SU-DHL-6 (cell line): ENCODE results near the gene OGDH.

Experiments
- H2AFZ ChIP-seq: fragments of 200-600 bp; sonication (generic); 2 replicates; pipeline ENCODE4 v1.6.1; 2014; ENCODE audit warnings: low read depth, mild to moderate bottlenecking, moderate library complexity, mixed read lengths, antibody characterized with exemption, low read length; ENCODE audit not compliant: severe bottlenecking
- H3F3A ChIP-seq: fragments of 200-600 bp; shearing (Covaris generic); 2 replicates; pipeline ENCODE4 v1.6.0; 2016; ENCODE audit warnings: antibody characterized with exemption, mild to moderate bottlenecking; ENCODE audit not compliant: insufficient read depth
- H3K27ac ChIP-seq: fragments of 200-600 bp; sonication (generic); 2 replicates; pipeline ENCODE4 v1.5.1; 2016; ENCODE audit warnings: low read depth, mild to moderate bottlenecking, low read length, moderate library complexity, mixed read lengths
- H3K27me3 ChIP-seq: fragments of 200-600 bp; sonication (generic), shearing (Covaris generic); 2 replicates; pipeline ENCODE4 v1.6.0; 2014; ENCODE audit warnings: mild to moderate bottlenecking, low read length
- H3K36me3 ChIP-seq: fragments of 200-600 bp; sonication (generic); 2 replicates; pipeline ENCODE4 v1.6.1; 2014; ENCODE audit warnings: mild to moderate bottlenecking, low read length, mixed read lengths
- H3K4me2 ChIP-seq: fragments of 300-600, 200-600 bp; shearing (Covaris generic), sonication (generic); 2 replicates; pipeline ENCODE4 v1.6.0; 2014; ENCODE audit warnings: low read length, low read depth, mild to moderate bottlenecking; ENCODE audit not compliant: poor library complexity, severe bottlenecking
- H3K4me3 ChIP-seq: fragments of 200-600 bp; sonication (generic); 2 replicates; pipeline ENCODE4 v1.5.1; 2014; ENCODE audit warnings: antibody characterized with exemption, low read length, mild to moderate bottlenecking, mixed read lengths; ENCODE audit not compliant: insufficient read depth, poor library complexity, severe bottlenecking
- H3K79me2 ChIP-seq: fragments of 200-600 bp; sonication (generic); 2 replicates; pipeline ENCODE4 v1.6.1; 2014; ENCODE audit warnings: mild to moderate bottlenecking, low read length, moderate library complexity; ENCODE audit not compliant: insufficient read depth
- H3K9ac ChIP-seq: fragments of 200-600 bp; sonication (generic); 2 replicates; pipeline ENCODE4 v1.7.0; 2014; ENCODE audit warnings: mild to moderate bottlenecking, low read length
- H3K9me2 ChIP-seq: fragments of 200-600 bp; sonication (generic); replicated peaks from 2 replicates; pipeline ENCODE4 v1.6.1; 2014; ENCODE audit warnings: low read length; ENCODE audit not compliant: insufficient read depth
- H3K9me3 ChIP-seq: fragments of 200-600 bp; sonication (generic); 2 replicates; pipeline ENCODE4 v1.6.1; 2014; ENCODE audit warnings: low read length, mixed read lengths; ENCODE audit not compliant: insufficient read depth
- H4K20me1 ChIP-seq: fragments of 200-600 bp; sonication (generic); 2 replicates; pipeline ENCODE4 v1.6.1; 2014; ENCODE audit warnings: low read depth, mild to moderate bottlenecking, antibody characterized with exemption, low read length, moderate library complexity, mixed read lengths
- CTCF ChIP-seq: fragments of 200-600 bp; sonication (generic); IDR thresholded peaks from one replicate; pipeline ENCODE4 v1.5.1; 2017; ENCODE audit warnings: antibody characterized with exemption, mild to moderate bottlenecking, low read length, moderate library complexity; ENCODE audit not compliant: insufficient read depth, poor library complexity, severe bottlenecking
- EZH2phosphoT487 ChIP-seq: fragments of 200-600 bp; sonication (generic), shearing (Covaris generic); conservative IDR thresholded peaks from 2 replicates; pipeline ENCODE4 v1.6.1; 2018; ENCODE audit warnings: mild to moderate bottlenecking, antibody characterized with exemption, low read length, moderate library complexity, mixed read lengths

The OGDH gene

GRCh38 chr7:44566680-44567079 lies 39.7 kb upstream of the OGDH start:
- 0 out of 2 replicates have a peak, but pooled peaks cover 3% of the 10 kb centered on the region for H3F3A ChIP-seq
- H3K27me3 ChIP-seq = no peaks in the 10 kb centered on the region
- H3K4me3 ChIP-seq = no peak overlapping the region
- H3K36me3 ChIP-seq = peaks cover 20% of the 10 kb centered on the region
- H3K9me3 ChIP-seq = no peaks in the 10 kb centered on the region
- H4K20me1 ChIP-seq = no peaks in the 10 kb centered on the region; the same call in 1 of the 2 replicates
- H3K79me2 ChIP-seq = peaks cover 5% of the 10 kb centered on the region; the same call in 1 of the 2 replicates
- TF ChIP-seq EZH2phosphoT487 = no peak
- H3K9ac ChIP-seq = no peak overlapping the region
- no peak overlapping the region for H2AFZ ChIP-seq
- H3K4me2 ChIP-seq = no peak overlapping the region
- H3K27ac ChIP-seq = no peak overlapping the region
- H3K9me2 ChIP-seq = no peaks in the 10 kb centered on the region

- H3K27ac ChIP-seq = no peak overlapping the region
- no peaks in the 10 kb centered on the region; the same call in 1 of the 2 replicates for H4K20me1 ChIP-seq
- 0 out of 2 replicates have a peak, but pooled peaks cover 3% of the 10 kb centered on the region for H3F3A ChIP-seq
- H3K4me2 ChIP-seq = no peak overlapping the region
- no peaks in the 10 kb centered on the region for H3K27me3 ChIP-seq
- no peak overlapping the region for H3K4me3 ChIP-seq
- H2AFZ ChIP-seq = no peak overlapping the region
- no peaks in the 10 kb centered on the region for H3K9me2 ChIP-seq
- H3K9ac ChIP-seq = no peak overlapping the region
- TF ChIP-seq CTCF (no peak), EZH2phosphoT487 (no peak)
- peaks cover 28% of the 10 kb centered on the region for H3K36me3 ChIP-seq
- H3K79me2 ChIP-seq = peaks cover 17% of the 10 kb centered on the region
- H3K9me3 ChIP-seq = no peaks in the 10 kb centered on the region
Measured at GRCh38 chr7:44567884-44568283, 38.5 kb upstream of the OGDH start.

- Histone ChIP-seq H3F3A (0 out of 2 replicates have a peak, but pooled peaks cover 3% of the 10 kb centered on the region), H3K36me3 (peaks cover 28% of the 10 kb centered on the region)
Measured at GRCh38 chr7:44568771-44569560, 37.5 kb upstream of the OGDH start.

More at GRCh38 chr7:44568771-44569560, 37.5 kb upstream of the OGDH start:
- no peaks in the 10 kb centered on the region for H3K27me3 ChIP-seq
- H3K27ac ChIP-seq = no peak overlapping the region
- no peak overlapping the region for H3K4me2 ChIP-seq
- H3K9me2 ChIP-seq = no peaks in the 10 kb centered on the region
- H3K79me2 ChIP-seq = peaks cover 27% of the 10 kb centered on the region
- no peaks in the 10 kb centered on the region; the same call in 1 of the 2 replicates for H4K20me1 ChIP-seq
- no peak overlapping the region for H2AFZ ChIP-seq
- no peak overlapping the region for H3K9ac ChIP-seq
- TF ChIP-seq CTCF (no peak), EZH2phosphoT487 (no peak)
- no peaks in the 10 kb centered on the region for H3K9me3 ChIP-seq
- no peak overlapping the region for H3K4me3 ChIP-seq
